SH-SY5Y (cell line): ENCODE measurements around the gene SPSB4.

Experiments
- GATA2 ChIP-seq: IDR thresholded peaks from 2 replicates; pipeline ENCODE4 v1.6.1; 2011; ENCODE audit warnings: mild to moderate bottlenecking, low read depth, low read length
- GATA3 ChIP-seq: IDR thresholded peaks from 2 replicates; pipeline ENCODE4 v1.6.1; 2011; ENCODE audit warnings: low read depth, mild to moderate bottlenecking, low read length, moderate library complexity

DNA sequence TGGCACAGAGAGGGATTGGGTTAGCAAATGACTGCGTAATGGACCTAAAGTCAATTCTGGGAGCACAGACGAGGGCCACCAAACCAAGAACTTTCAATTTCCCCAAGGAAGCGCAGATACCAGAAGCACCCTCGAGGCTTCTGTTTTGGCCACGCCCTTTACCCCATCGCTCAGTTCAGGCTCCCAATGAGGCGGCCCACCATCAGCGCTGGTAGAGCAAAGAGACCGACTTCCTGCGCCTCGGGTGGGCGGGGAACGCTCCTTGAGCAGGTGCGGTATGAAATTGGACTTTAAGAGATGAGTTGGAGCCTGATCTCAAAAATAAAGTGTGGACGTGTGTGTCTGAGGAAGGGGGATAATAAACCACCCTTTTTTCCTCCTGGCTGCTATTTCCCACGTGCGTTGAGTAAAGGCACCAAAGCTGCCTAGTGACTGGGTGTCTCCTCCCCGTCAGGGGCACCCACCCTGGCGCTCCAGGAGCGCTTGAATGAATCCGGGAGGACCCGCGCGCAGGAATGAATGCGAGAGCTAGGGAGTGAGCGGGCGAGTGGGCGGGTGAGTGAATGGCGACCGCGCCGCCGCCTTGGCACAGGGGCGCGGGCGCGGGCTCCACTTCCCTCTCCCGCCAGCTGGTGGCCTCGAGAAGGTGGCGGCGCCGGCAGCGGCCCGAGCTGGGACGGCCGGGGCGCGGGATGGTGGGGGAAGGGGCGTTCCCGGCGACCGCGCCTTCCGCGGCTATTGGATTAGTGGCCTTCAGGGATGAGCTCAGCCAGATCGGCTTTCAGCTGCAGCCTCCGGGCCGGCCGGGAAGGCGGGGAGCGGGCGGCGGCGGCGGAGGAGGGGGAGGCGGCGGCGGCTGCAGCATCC is at the start of gene SPSB4:
- TF ChIP-seq GATA3 = no peak
- no peak for TF ChIP-seq GATA2
